Activated naive CD8-positive, alpha-beta T cell treated with anti-CD3 and anti-CD28 coated beads, Interleukin-2, amount 50 U/mL, for 24 hours (primary cell): ENCODE results near the gene TCF20.

Experiments
- ATAC-seq: fragments of 150-1000 bp; cut with Tn5 transposase; one replicate; pipeline ENCODE4 v1.10.0; 2021
- DNase-seq: peaks from one replicate; pipeline ENCODE4 v3.0.0; 2021
- H3K27ac Mint-ChIP-seq: one replicate; pipeline ENCODE4 v1.8.0; 2021; ENCODE audit warnings: mild to moderate bottlenecking, mixed read lengths
- H3K27me3 Mint-ChIP-seq: one replicate; pipeline ENCODE4 v1.8.0; 2021; ENCODE audit warnings: mixed read lengths
- H3K36me3 Mint-ChIP-seq: one replicate; pipeline ENCODE4 v1.8.0; 2021; ENCODE audit warnings: low read depth, mixed read lengths
- H3K4me1 Mint-ChIP-seq: one replicate; pipeline ENCODE4 v1.8.0; 2021; ENCODE audit warnings: mixed read lengths
- H3K4me3 Mint-ChIP-seq: one replicate; pipeline ENCODE4 v1.8.0; 2021; ENCODE audit warnings: mild to moderate bottlenecking, moderate library complexity, mixed read lengths
- H3K9me3 Mint-ChIP-seq: one replicate; pipeline ENCODE4 v1.8.0; 2021; ENCODE audit warnings: mixed read lengths

The TCF20 gene

GRCh38 chr22:42270510-42271190 is at the start of gene TCF20:
TSS of gene TCF20 (minus strand) at chr22:42270653. CDS start at chr22:42215305, 55,348 bp downstream.
- ATAC-seq (peak; percentile 79), DNase-seq (peak; percentile 78)
- H3K4me1 Mint-ChIP-seq, result peaks cover 35% of the 10 kb centered on the region
- peak within 1 kb of the TSS; percentile 83 for H3K27ac Mint-ChIP-seq
- no peaks in the 10 kb centered on the region for H3K27me3 Mint-ChIP-seq
- peak within 1 kb of the TSS; percentile 90 for H3K4me3 Mint-ChIP-seq
- peaks cover 9% of the 10 kb centered on the region for H3K36me3 Mint-ChIP-seq
- H3K9me3 Mint-ChIP-seq, result no peaks in the 10 kb centered on the region

DNA sequence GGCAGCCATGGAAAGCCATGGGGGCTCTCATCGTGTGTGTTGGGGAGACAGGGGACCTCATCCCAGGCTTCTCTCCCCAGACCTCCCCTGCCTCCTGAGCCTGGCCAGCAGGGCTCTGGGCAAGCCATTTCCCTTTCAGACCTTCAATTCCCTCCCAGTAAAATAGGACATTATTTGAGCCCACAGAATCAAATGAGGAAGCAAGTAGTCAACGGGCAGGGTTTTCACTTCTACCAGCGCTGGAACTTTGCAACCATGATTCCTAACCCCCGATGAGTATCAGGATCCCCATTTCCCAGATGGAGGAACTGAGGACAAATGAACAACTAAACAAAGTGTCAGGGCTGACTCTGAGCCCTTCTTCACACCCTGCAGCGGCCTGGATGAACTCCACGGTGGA is 48.9 kb upstream of the TCF20 start:
- Mint-ChIP-seq H3K4me3 (no peak overlapping the region), H3K27ac (no peak overlapping the region), H3K36me3 (no peaks in the 10 kb centered on the region), H3K9me3 (peaks cover under 1% of the 10 kb centered on the region), H3K27me3 (peaks cover 4% of the 10 kb centered on the region), H3K4me1 (peaks cover 27% of the 10 kb centered on the region)
- DNase-seq (no peak), ATAC-seq (no peak)

DNA sequence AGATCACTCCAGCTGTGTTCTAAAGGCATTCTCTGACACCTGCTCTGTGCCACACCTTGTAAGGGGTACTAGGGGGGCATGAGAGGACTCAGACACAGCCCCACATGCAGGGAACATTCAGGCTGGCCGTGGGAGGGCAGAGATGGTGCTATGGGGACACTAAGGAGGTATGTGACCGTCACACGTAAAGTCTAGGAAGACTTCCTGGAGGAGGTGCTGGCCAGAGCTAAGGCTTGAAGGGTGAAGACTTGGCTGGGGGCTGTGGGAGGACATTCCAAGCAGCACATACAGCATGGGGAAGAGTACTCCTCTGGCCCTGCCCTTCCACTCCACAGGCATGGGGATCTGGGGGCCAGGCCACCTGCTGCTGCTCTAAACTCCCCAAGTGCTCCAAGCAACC is 48.5 kb upstream of the TCF20 start:
- no peak overlapping the region for H3K27ac Mint-ChIP-seq

GRCh38 chr22:42317691-42318547 is 47.5 kb upstream of the TCF20 start:
- H3K27me3 Mint-ChIP-seq, result peaks cover 4% of the 10 kb centered on the region
- H3K9me3 Mint-ChIP-seq, result no peaks in the 10 kb centered on the region
- ATAC-seq, result no peak

More for the DNA sequence above, 48.5 kb upstream of the TCF20 start:
- ATAC-seq (no peak), DNase-seq (no peak)
- Mint-ChIP-seq H3K36me3 (no peaks in the 10 kb centered on the region), H3K27me3 (peaks cover 4% of the 10 kb centered on the region), H3K4me3 (no peak overlapping the region), H3K9me3 (no peaks in the 10 kb centered on the region), H3K4me1 (peaks cover 27% of the 10 kb centered on the region)

GRCh38 chr22:42317008-42317407 is 46.6 kb upstream of the TCF20 start:
- Mint-ChIP-seq H3K4me3 (no peak overlapping the region), H3K36me3 (no peaks in the 10 kb centered on the region), H3K4me1 (peaks cover 32% of the 10 kb centered on the region), H3K9me3 (no peaks in the 10 kb centered on the region), H3K27ac (no peak overlapping the region), H3K27me3 (peaks cover 2% of the 10 kb centered on the region)
- ATAC-seq, result peak; percentile 96
- DNase-seq, result peak; percentile 60

More at GRCh38 chr22:42317691-42318547, 47.5 kb upstream of the TCF20 start:
- no peak overlapping the region for H3K27ac Mint-ChIP-seq
- no peaks in the 10 kb centered on the region for H3K36me3 Mint-ChIP-seq
- peaks cover 32% of the 10 kb centered on the region for H3K4me1 Mint-ChIP-seq
- H3K4me3 Mint-ChIP-seq, result no peak overlapping the region
- no peak for DNase-seq

GRCh38 chr22:42315392-42315756 is 44.9 kb upstream of the TCF20 start:
- DNase-seq (no peak), ATAC-seq (no peak)
- peak overlapping the region; percentile 26 for H3K27ac Mint-ChIP-seq
- peaks cover 33% of the 10 kb centered on the region for H3K4me1 Mint-ChIP-seq
- H3K4me3 Mint-ChIP-seq, result no peak overlapping the region
- no peaks in the 10 kb centered on the region for H3K9me3 Mint-ChIP-seq
- H3K27me3 Mint-ChIP-seq, result peaks cover 2% of the 10 kb centered on the region
- no peaks in the 10 kb centered on the region for H3K36me3 Mint-ChIP-seq

DNA sequence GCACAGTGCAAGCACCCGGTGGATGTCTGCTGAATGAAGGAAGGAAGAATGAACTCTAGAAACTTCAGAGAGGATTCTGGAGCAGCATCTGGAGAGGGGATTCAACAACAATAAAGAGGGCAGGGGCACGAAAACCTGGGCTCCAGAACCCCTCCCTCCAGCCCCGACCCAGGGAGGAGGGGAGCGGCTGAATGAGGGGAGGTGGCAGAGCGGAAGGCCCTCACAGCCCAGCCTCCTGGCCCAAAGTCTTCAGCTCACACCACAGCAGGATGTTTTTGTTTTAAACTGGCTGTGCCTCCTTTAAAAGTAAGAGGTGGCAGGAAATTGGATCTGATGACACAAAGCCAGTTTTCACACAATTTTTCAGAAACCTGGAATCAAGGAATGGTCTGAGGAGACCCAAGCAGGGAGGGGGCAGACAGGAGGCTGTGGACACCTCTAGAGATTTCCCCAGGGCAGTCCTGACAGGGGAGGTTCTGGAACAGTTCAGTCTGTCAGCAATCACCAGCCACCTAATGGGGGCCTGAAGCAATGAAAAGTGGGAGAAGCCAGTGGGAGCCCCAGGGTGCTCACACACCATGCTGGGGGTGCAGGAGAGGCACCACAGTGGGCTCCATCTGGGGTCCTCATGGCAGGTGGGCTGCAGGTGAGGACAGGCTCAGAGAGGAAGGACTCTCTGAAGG is 44.4 kb upstream of the TCF20 start:
- Mint-ChIP-seq H3K27ac (no peak overlapping the region), H3K4me1 (peaks cover 34% of the 10 kb centered on the region), H3K36me3 (no peaks in the 10 kb centered on the region), H3K4me3 (no peak overlapping the region), H3K27me3 (peaks cover 2% of the 10 kb centered on the region), H3K9me3 (no peaks in the 10 kb centered on the region)
- no peak for DNase-seq
- no peak for ATAC-seq

DNA sequence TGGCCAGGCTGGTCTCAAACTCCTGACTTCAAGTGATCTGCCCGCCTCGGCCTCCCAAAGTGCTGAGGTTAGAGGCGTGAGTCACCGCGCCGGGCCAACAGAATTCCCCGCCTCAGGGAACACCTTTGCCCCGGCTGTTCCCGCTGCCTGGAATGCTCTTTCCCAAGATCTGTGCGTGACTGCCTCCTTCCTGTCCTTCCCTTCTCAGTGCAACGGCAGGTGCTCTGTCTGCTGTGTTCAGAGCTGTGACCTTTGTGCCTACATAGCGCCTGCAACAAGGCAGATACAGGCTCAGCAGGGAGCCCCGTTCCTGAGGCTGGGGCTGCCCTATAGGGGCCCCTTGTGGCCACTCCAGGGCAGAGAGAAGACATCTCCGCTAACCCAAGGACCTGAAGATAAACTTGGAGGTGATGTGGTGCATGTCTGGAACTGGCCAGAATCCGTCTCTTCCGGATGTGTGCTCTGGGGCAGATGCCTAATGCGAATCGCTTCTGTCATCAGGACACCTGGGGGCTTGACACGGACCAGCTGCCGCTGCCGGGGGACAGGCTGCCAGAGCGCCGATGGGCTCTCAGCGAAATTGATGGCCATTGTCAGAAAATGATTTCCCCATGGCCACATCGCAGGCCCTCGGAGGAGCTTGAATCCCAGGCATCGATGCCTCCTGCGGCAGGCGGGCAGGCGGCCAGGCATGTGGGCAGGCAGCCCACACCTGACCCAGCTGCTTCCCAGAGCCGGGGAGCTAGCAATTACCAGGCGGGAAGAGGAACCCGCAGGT is 43.5 kb upstream of the TCF20 start:
- Mint-ChIP-seq H3K36me3 (no peaks in the 10 kb centered on the region), H3K27ac (no peak overlapping the region), H3K27me3 (peaks cover 2% of the 10 kb centered on the region), H3K4me1 (peaks cover 34% of the 10 kb centered on the region), H3K9me3 (no peaks in the 10 kb centered on the region), H3K4me3 (no peak overlapping the region)
- ATAC-seq, result peak; percentile 41
- DNase-seq, result peak; percentile 23

DNA sequence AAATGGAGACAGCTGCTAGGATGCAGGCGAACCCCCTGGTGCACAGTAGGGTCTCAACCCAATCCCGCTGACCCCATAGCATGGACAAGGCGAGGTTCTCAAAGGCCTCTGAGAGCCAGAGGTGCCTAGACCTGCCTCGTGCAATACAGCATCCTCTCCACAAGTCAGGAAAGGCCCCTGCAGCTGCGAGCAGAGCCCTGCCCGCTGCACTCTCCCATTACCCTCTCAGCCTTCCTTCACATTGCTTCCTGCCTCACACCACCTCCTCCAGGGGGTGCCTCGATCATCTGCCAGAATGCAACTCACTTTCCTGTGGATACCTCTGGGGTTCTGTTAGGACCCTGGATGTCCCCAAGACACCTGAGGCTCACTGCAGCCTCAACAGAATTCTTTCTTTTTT is 42.8 kb upstream of the TCF20 start:
- H3K4me3 Mint-ChIP-seq, result no peak overlapping the region
- no peak for ATAC-seq
- no peak for DNase-seq
- H3K27ac Mint-ChIP-seq, result no peak overlapping the region
- H3K9me3 Mint-ChIP-seq, result no peaks in the 10 kb centered on the region
- peaks cover 2% of the 10 kb centered on the region for H3K27me3 Mint-ChIP-seq
- H3K36me3 Mint-ChIP-seq, result no peaks in the 10 kb centered on the region
- peaks cover 37% of the 10 kb centered on the region for H3K4me1 Mint-ChIP-seq

- DNase-seq (no peak), ATAC-seq (no peak)
- peaks cover 26% of the 10 kb centered on the region for H3K4me1 Mint-ChIP-seq
- H3K36me3 Mint-ChIP-seq, result no peaks in the 10 kb centered on the region
- H3K4me3 Mint-ChIP-seq, result no peak overlapping the region
- peaks cover under 1% of the 10 kb centered on the region for H3K27me3 Mint-ChIP-seq
- no peak overlapping the region for H3K27ac Mint-ChIP-seq
- no peaks in the 10 kb centered on the region for H3K9me3 Mint-ChIP-seq
Observed at GRCh38 chr22:42310291-42311015, 40.0 kb upstream of the TCF20 start.

GRCh38 chr22:42309865-42310264 is 39.4 kb upstream of the TCF20 start:
- no peak for ATAC-seq
- no peak overlapping the region for H3K4me3 Mint-ChIP-seq

DNA sequence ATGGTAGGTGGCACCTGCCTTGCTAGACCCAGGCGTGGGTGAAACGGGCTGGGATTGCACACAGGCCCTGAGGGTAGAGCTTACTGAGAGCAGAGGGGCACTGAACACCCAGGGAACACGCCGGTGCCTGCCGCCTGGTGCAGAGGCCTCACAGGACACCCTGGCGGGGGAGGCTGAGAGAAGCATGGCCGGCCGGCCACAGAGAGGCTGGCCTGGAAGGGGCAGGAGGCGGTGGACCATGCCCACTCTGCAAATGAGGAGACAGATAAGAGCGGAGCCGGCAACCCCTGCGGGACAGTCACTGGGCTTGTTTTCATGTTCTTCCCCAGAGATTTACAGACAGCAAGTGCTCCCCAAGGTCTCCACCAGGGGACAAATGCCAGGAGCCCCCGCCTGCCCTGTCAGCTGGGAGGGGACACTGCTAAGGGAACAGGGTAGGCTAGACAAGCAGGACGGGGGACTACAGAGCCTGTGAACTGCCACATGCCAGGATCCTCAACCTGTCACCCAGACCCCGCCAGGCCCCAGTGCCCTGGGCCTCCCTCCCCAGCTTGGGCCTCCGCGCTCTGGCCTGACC is 38.5 kb upstream of the TCF20 start:
- DNase-seq (no peak), ATAC-seq (no peak)
- Mint-ChIP-seq H3K27me3 (peaks cover 2% of the 10 kb centered on the region), H3K9me3 (no peaks in the 10 kb centered on the region), H3K36me3 (no peaks in the 10 kb centered on the region), H3K4me3 (no peak overlapping the region), H3K4me1 (peaks cover 22% of the 10 kb centered on the region), H3K27ac (no peak overlapping the region)

More at GRCh38 chr22:42309865-42310264, 39.4 kb upstream of the TCF20 start:
- H3K4me1 Mint-ChIP-seq, result peaks cover 22% of the 10 kb centered on the region
- no peaks in the 10 kb centered on the region for H3K36me3 Mint-ChIP-seq
- H3K27me3 Mint-ChIP-seq, result peaks cover 2% of the 10 kb centered on the region
- H3K9me3 Mint-ChIP-seq, result no peaks in the 10 kb centered on the region
- no peak for DNase-seq
- H3K27ac Mint-ChIP-seq, result no peak overlapping the region

- DNase-seq (no peak), ATAC-seq (no peak)
- H3K4me3 Mint-ChIP-seq, result no peak overlapping the region
Observed at GRCh38 chr22:42307806-42308563, 37.5 kb upstream of the TCF20 start.

More at GRCh38 chr22:42307806-42308563, 37.5 kb upstream of the TCF20 start:
- Mint-ChIP-seq H3K36me3 (no peaks in the 10 kb centered on the region), H3K4me1 (peaks cover 19% of the 10 kb centered on the region), H3K27me3 (peaks cover 2% of the 10 kb centered on the region), H3K9me3 (no peaks in the 10 kb centered on the region), H3K27ac (no peak overlapping the region)
